Glutamatergic neuron (in vitro differentiated cells): ENCODE measurements around the gene CAND2. TPM values are rescaled to one million over a fixed set of nuclear protein-coding genes. Genes with fewer than 3 reads are reported as not detected.

Experiments used
- DNase-seq: peaks from one replicate; pipeline ENCODE4 v3.0.0; 2022
- H3K27ac Mint-ChIP-seq: one replicate; pipeline ENCODE4 v1.8.0; 2020; ENCODE audit warnings: mild to moderate bottlenecking, mixed read lengths, inconsistent platforms; ENCODE audit not compliant: unreplicated experiment
- H3K27me3 Mint-ChIP-seq: one replicate; pipeline ENCODE4 v1.8.0; 2020; ENCODE audit warnings: mild to moderate bottlenecking, moderate library complexity, mixed read lengths, inconsistent platforms; ENCODE audit not compliant: unreplicated experiment
- H3K36me3 Mint-ChIP-seq: one replicate; pipeline ENCODE4 v1.8.0; 2020; ENCODE audit warnings: mild to moderate bottlenecking, mixed read lengths, inconsistent platforms; ENCODE audit not compliant: unreplicated experiment
- H3K4me1 Mint-ChIP-seq: one replicate; pipeline ENCODE4 v1.8.0; 2020; ENCODE audit warnings: mild to moderate bottlenecking, low read depth, mixed read lengths, inconsistent platforms; ENCODE audit not compliant: unreplicated experiment
- H3K4me3 Mint-ChIP-seq: one replicate; pipeline ENCODE4 v1.8.0; 2020; ENCODE audit warnings: mild to moderate bottlenecking, mixed read lengths, inconsistent platforms; ENCODE audit not compliant: unreplicated experiment
- H3K9me3 Mint-ChIP-seq: one replicate; pipeline ENCODE4 v1.8.0; 2020; ENCODE audit warnings: mild to moderate bottlenecking, moderate library complexity, mixed read lengths, inconsistent platforms; ENCODE audit not compliant: unreplicated experiment
- total RNA-seq: library from RNA; stranded (reverse); fragmentation: NEBNext Ultra II Directional; extraction: Animal tissue kit (Norgen Biotek cat#: 25700); gene quantifications from one replicate; pipeline ENCODE4 v1.2.1, GENCODE V29; 2021; ENCODE audit not compliant: unreplicated experiment
- TF ChIP-seq, protein P1 (sequence below): fragments of 200-600 bp; sonication (generic); IDR thresholded peaks from one replicate; pipeline ENCODE4 v1.5.0; 2021; ENCODE audit not compliant: partially characterized antibody, unreplicated experiment

CAND2 gene
- total RNA-seq, 1 donor from 2014 or later, result 8.8 TPM

DNA sequence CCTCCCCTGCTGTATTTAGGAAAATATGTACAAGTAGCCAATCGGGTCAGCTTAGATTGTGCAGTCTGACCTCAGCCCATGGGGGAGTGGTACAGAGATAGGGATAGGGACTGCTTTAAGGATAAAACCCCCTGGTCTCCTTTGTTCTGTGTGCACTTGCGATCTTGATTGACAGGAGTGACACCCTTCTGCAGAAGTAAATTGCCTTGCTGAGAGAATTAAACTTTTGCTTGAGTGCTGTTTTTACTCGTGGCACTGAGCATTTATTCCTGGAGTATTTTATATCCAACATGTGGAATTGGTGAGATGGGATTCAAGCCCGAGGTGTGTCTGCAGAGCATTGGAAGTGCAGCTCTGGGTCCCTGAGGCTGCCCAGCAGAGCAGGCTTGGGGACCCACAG, 68.8 kb downstream of the CAND2 start:
- no peak overlapping the region for H3K27ac Mint-ChIP-seq
- peaks cover 12% of the 10 kb centered on the region for H3K4me1 Mint-ChIP-seq
- peaks cover 4% of the 10 kb centered on the region for H3K9me3 Mint-ChIP-seq
- peaks cover 16% of the 10 kb centered on the region for H3K36me3 Mint-ChIP-seq
- no peak overlapping the region for H3K4me3 Mint-ChIP-seq
- TF ChIP-seq, protein P1, sequence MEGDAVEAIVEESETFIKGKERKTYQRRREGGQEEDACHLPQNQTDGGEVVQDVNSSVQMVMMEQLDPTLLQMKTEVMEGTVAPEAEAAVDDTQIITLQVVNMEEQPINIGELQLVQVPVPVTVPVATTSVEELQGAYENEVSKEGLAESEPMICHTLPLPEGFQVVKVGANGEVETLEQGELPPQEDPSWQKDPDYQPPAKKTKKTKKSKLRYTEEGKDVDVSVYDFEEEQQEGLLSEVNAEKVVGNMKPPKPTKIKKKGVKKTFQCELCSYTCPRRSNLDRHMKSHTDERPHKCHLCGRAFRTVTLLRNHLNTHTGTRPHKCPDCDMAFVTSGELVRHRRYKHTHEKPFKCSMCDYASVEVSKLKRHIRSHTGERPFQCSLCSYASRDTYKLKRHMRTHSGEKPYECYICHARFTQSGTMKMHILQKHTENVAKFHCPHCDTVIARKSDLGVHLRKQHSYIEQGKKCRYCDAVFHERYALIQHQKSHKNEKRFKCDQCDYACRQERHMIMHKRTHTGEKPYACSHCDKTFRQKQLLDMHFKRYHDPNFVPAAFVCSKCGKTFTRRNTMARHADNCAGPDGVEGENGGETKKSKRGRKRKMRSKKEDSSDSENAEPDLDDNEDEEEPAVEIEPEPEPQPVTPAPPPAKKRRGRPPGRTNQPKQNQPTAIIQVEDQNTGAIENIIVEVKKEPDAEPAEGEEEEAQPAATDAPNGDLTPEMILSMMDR, result no peak
- peaks cover 6% of the 10 kb centered on the region for H3K27me3 Mint-ChIP-seq
- DNase-seq, result no peak

- H3K27me3 Mint-ChIP-seq, result peaks cover 3% of the 10 kb centered on the region
- H3K9me3 Mint-ChIP-seq, result peaks cover 7% of the 10 kb centered on the region
- peak overlapping the region; percentile 8 for H3K27ac Mint-ChIP-seq
- DNase-seq, result no peak
- TF ChIP-seq, protein P1, result no peak
- peaks cover 11% of the 10 kb centered on the region for H3K36me3 Mint-ChIP-seq
- H3K4me3 Mint-ChIP-seq, result no peak overlapping the region
- H3K4me1 Mint-ChIP-seq, result peaks cover 13% of the 10 kb centered on the region
Measured at GRCh38 chr3:12866836-12867235, 70.4 kb downstream of the CAND2 start.

- Mint-ChIP-seq H3K4me1 (peaks cover 13% of the 10 kb centered on the region), H3K27me3 (peaks cover 3% of the 10 kb centered on the region), H3K4me3 (peak overlapping the region; percentile 86), H3K27ac (peak overlapping the region; percentile 88), H3K36me3 (peaks cover 11% of the 10 kb centered on the region), H3K9me3 (peaks cover 3% of the 10 kb centered on the region)
- DNase-seq, result peak; percentile 89
- TF ChIP-seq, protein P1, result peak; percentile 78
Measured at GRCh38 chr3:12868039-12869034, 71.9 kb downstream of the CAND2 start.

- Mint-ChIP-seq H3K27me3 (peaks cover 3% of the 10 kb centered on the region), H3K27ac (no peak overlapping the region), H3K9me3 (peaks cover 3% of the 10 kb centered on the region), H3K4me1 (peaks cover 13% of the 10 kb centered on the region), H3K4me3 (no peak overlapping the region), H3K36me3 (peaks cover 11% of the 10 kb centered on the region)
- DNase-seq, result peak; percentile 80
- TF ChIP-seq, protein P1, result no peak
Measured at GRCh38 chr3:12869035-12869621, 72.6 kb downstream of the CAND2 start.
